AG04450 (cell line): ENCODE data around the gene COL23A1. TPM values are rescaled to one million over a fixed set of nuclear protein-coding genes. Genes with fewer than 3 reads are reported as not detected.

Source experiments
- CTCF ChIA-PET: fragments of 300-600, 350-600 bp; formaldehyde crosslinking; extraction: SDS; loops from one replicate; lab custom pipeline; 2022; ENCODE audit warnings: antibody characterized with exemption, inconsistent platforms; lab: Charles Lee
- POLR2A ChIA-PET: fragments of 350-600 bp; formaldehyde crosslinking; extraction: SDS; loops from one replicate; lab custom pipeline; 2021; ENCODE audit warnings: antibody characterized with exemption, inconsistent platforms; lab: Yijun Ruan, JAX
- DNase-seq: peaks from one replicate; pipeline ENCODE4 v3.0.0-alpha.2; 2011; ENCODE audit warnings: low read depth, low spot score
- H3K27ac ChIP-seq: one replicate; pipeline ENCODE4 v1.5.1; 2012; ENCODE audit warnings: low read depth, low read length, control low read depth
- H3K27me3 ChIP-seq: one replicate; pipeline ENCODE4 v1.6.0; 2012; ENCODE audit warnings: low read length; ENCODE audit not compliant: control insufficient read depth, insufficient read depth
- H3K4me3 ChIP-seq: 2 replicates; pipeline ENCODE4 v1.5.1; 2011; ENCODE audit warnings: mild to moderate bottlenecking, low read depth, low read length, control low read depth
- H3K9me3 ChIP-seq: 2 replicates; pipeline ENCODE4 v1.5.1; 2012; ENCODE audit warnings: low read length; ENCODE audit not compliant: control insufficient read depth, insufficient read depth
- CTCF ChIP-seq: IDR thresholded peaks from 2 replicates; pipeline ENCODE4 v1.5.1; 2011; ENCODE audit warnings: low read depth, low read length, control low read depth, inconsistent platforms
- polyA plus RNA-seq: library from polyadenylated mRNA; depleted of rRNA; stranded (reverse); fragments of >200 nt; gene quantifications from 2 replicates; pipeline ENCODE4 v1.2.3, GENCODE V29; 2011

Gene COL23A1
- polyA plus RNA-seq, 1 experiment: not detected

- peaks cover 42% of the 10 kb centered on the region for H3K9me3 ChIP-seq
- TF ChIP-seq CTCF: no peak
- CTCF ChIA-PET: no interaction called here
- POLR2A ChIA-PET: no interaction called here
- no peak for DNase-seq
- H3K4me3 ChIP-seq: no peak overlapping the region
- H3K27ac ChIP-seq: no peak overlapping the region
- H3K27me3 ChIP-seq: no peaks in the 10 kb centered on the region
These were observed 241.7 kb downstream of the COL23A1 start for GRCh38 chr5:178348356-178349074.

- Histone ChIP-seq H3K27ac (no peak overlapping the region), H3K9me3 (peaks cover 42% of the 10 kb centered on the region), H3K4me3 (no peak overlapping the region), H3K27me3 (no peaks in the 10 kb centered on the region)
- no peak for TF ChIP-seq CTCF
- ChIA-PET CTCF (no interaction called here), POLR2A (no interaction called here)
- DNase-seq: no peak
These were observed 242.2 kb downstream of the COL23A1 start for GRCh38 chr5:178347956-178348355.

GRCh38 chr5:178346607-178347334 lies 243.4 kb downstream of the COL23A1 start:
- H3K9me3 ChIP-seq: peaks cover 48% of the 10 kb centered on the region
- TF ChIP-seq CTCF: no peak
- CTCF ChIA-PET: no interaction called here
- POLR2A ChIA-PET: no interaction called here
- no peak for DNase-seq
- H3K27me3 ChIP-seq: no peaks in the 10 kb centered on the region
- no peak overlapping the region for H3K27ac ChIP-seq
- no peak overlapping the region for H3K4me3 ChIP-seq

- Histone ChIP-seq H3K27me3 (no peaks in the 10 kb centered on the region), H3K4me3 (no peak overlapping the region), H3K27ac (no peak overlapping the region), H3K9me3 (peaks cover 30% of the 10 kb centered on the region)
- ChIA-PET POLR2A (no interaction called here), CTCF (no interaction called here)
- DNase-seq: no peak
- no peak for TF ChIP-seq CTCF
These were observed 246.9 kb downstream of the COL23A1 start for GRCh38 chr5:178343306-178343705.

- CTCF ChIA-PET: no interaction called here
- no peak for TF ChIP-seq CTCF
- POLR2A ChIA-PET: no interaction called here
- no peak overlapping the region for H3K4me3 ChIP-seq
- no peaks in the 10 kb centered on the region for H3K27me3 ChIP-seq
- no peak overlapping the region for H3K27ac ChIP-seq
- no peak for DNase-seq
- H3K9me3 ChIP-seq: peaks cover 26% of the 10 kb centered on the region
These were observed 248.4 kb downstream of the COL23A1 start for GRCh38 chr5:178341851-178342140.
